Epithelial cell of proximal tubule (primary cell): Measurements from ENCODE around the gene CCDC9B. TPM values are rescaled to one million over a fixed set of nuclear protein-coding genes. Genes with fewer than 3 reads are reported as not detected.

Experiments
- DNase-seq: peaks from one replicate; pipeline ENCODE4 v3.0.0-alpha.2; 2011; ENCODE audit warnings: low read depth
- H3K4me3 ChIP-seq: 2 replicates; pipeline ENCODE4 v1.5.1; 2011; ENCODE audit warnings: low read depth, mild to moderate bottlenecking, low read length
- CTCF ChIP-seq: conservative IDR thresholded peaks from 2 replicates; pipeline ENCODE4 v1.5.1; 2012; ENCODE audit warnings: low read depth, mild to moderate bottlenecking, low read length
- total RNA-seq: library from RNA; depleted of rRNA; stranded (reverse); fragments of >200 nt; gene quantifications from 2 replicates; pipeline ENCODE4 v1.2.3, GENCODE V29; 2015

CCDC9B gene
- total RNA-seq, 1 donor from 2014 or later, result 4.6 TPM

DNA sequence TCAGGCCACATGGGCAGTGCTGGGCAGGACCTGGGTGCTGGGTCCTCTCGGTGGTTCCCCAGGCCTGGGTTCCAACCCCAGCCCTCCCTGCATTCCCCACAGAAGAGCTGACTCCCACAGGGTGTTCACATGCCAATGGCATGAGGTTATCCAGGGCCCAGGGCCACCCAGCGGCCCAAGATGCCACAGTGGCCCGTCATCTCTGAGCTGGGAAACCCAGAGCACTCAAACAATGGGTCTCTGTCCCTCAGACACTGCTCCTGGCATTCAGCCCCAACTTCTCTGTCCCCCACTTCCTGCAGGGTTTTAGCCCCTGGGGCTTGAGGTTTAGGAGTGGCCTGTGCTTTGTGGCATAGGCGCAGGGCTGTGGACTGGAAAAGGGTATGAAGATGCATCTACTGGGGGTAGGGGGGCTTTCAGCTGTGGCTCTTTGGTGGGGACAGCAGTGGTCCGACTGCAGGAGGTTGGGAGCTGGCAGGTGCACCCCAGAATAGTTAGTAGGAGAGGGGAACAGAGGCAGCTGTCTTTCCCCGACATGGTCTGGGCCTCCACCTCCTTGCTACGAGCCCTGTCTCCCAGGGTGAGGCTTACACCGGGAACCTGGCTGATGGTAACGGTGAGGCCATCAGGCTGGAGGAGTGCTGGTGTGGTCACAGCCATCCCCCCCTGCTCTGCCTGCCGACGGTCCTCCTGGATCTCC is 1.7 kb downstream of the CCDC9B start:
- H3K4me3 ChIP-seq, result peak overlapping the region; percentile 65
- peak; percentile 45 for DNase-seq
- no peak for TF ChIP-seq CTCF

- H3K4me3 ChIP-seq, result peak overlapping the region; percentile 12
- no peak for DNase-seq
- TF ChIP-seq CTCF, result peak; percentile 80
Measured at GRCh38 chr15:40338041-40338657, 2.6 kb downstream of the CCDC9B start.

DNA sequence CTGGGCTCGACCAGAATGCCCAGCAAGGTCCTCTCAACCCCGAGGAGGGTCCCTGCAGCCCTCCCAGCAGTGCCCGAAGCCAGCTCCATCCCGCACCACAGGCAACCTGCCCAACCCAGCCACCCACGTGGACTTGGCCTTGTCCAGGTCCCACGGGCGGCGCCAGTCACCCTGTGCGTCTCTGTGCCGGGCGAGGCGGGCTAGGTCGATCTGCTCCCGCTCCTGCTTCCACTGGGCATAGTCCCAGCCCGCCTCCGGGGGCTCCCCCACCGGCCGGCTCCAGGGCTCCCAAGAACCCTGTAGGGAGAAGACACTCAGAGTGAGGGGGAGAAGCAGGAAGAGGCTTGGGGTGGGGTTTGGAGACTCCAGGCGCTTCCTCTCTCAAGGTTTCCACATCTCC is 3.1 kb downstream of the CCDC9B start:
- no peak for TF ChIP-seq CTCF
- no peak overlapping the region for H3K4me3 ChIP-seq
- no peak for DNase-seq

DNA sequence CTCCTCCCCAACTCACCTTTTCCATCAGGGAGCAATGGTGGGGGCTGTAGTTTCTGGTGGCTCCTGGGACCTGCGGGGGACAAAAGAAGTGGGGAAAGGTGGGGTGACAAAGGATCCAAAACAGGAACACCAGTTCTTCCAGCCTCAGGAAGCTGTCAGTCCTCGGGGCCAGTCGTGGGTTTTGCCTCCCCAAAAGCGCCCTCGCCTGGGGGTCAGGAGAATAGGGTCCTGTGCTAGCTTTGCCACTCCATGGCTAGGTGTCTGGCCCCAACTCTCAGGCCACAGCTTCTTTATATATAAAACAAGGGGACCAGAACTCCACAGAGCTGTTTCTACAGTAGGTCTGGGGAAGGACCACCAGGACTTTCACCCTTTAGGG is 4.0 kb downstream of the CCDC9B start:
- DNase-seq, result no peak
- no peak overlapping the region for H3K4me3 ChIP-seq
- TF ChIP-seq CTCF, result no peak

GRCh38 chr15:40335938-40336743 is 4.6 kb downstream of the CCDC9B start:
- H3K4me3 ChIP-seq, result no peak overlapping the region
- no peak for TF ChIP-seq CTCF
- no peak for DNase-seq

- TF ChIP-seq CTCF, result no peak
- no peak for DNase-seq
- H3K4me3 ChIP-seq, result no peak overlapping the region
Measured at GRCh38 chr15:40334941-40335795, 5.6 kb downstream of the CCDC9B start.
